Stimulated activated CD8-positive, alpha-beta memory T cell treated with anti-CD3 and anti-CD28 coated beads, Interleukin-4, amount 100 ng/mL, for 24 hours (primary cell): ENCODE measurements around the gene GAS2L1.
"Not testable (repeated sequence)": the region's sequence is repeated elsewhere in the genome, so short reads cannot be mapped to it uniquely, and the experiment has no call there.

Experiments used
- DNase-seq: peaks from one replicate; pipeline ENCODE4 v3.0.0-alpha.2; 2020; ENCODE audit warnings: low read depth

Gene GAS2L1

GRCh38 chr22:29342177-29342576, 35.7 kb downstream of the GAS2L1 start:
- DNase-seq, result no peak

- DNase-seq, result no peak
Measured at GRCh38 chr22:29342577-29343312, 36.3 kb downstream of the GAS2L1 start.

GRCh38 chr22:29343313-29343805, 36.9 kb downstream of the GAS2L1 start:
- DNase-seq, result no peak

GRCh38 chr22:29344137-29344536, 37.7 kb downstream of the GAS2L1 start:
- DNase-seq, result no peak

- DNase-seq, result not testable (repeated sequence)
Measured at GRCh38 chr22:29344889-29345288, 38.4 kb downstream of the GAS2L1 start.

GRCh38 chr22:29345932-29346331, 39.5 kb downstream of the GAS2L1 start:
- DNase-seq, result no peak

GRCh38 chr22:29346659-29347058, 40.2 kb downstream of the GAS2L1 start:
- no peak for DNase-seq

GRCh38 chr22:29348041-29348440, 41.6 kb downstream of the GAS2L1 start:
- no peak for DNase-seq

GRCh38 chr22:29348956-29349355, 42.5 kb downstream of the GAS2L1 start:
- DNase-seq, result no peak

- DNase-seq, result no peak
Measured at GRCh38 chr22:29351042-29351441, 44.6 kb downstream of the GAS2L1 start.

GRCh38 chr22:29351891-29352290, 45.4 kb downstream of the GAS2L1 start:
- DNase-seq, result no peak

GRCh38 chr22:29352778-29353177, 46.3 kb downstream of the GAS2L1 start:
- no peak for DNase-seq

- no peak for DNase-seq
Measured at GRCh38 chr22:29353286-29353685, 46.8 kb downstream of the GAS2L1 start.

- no peak for DNase-seq
Measured at GRCh38 chr22:29353860-29354259, 47.4 kb downstream of the GAS2L1 start.

- not testable (repeated sequence) for DNase-seq
Measured at GRCh38 chr22:29357193-29357890, 50.9 kb downstream of the GAS2L1 start.

GRCh38 chr22:29359469-29359868, 53.0 kb downstream of the GAS2L1 start:
- DNase-seq, result no peak
